ENCODE data around the gene KCNMA1.

Gene KCNMA1

DNA sequence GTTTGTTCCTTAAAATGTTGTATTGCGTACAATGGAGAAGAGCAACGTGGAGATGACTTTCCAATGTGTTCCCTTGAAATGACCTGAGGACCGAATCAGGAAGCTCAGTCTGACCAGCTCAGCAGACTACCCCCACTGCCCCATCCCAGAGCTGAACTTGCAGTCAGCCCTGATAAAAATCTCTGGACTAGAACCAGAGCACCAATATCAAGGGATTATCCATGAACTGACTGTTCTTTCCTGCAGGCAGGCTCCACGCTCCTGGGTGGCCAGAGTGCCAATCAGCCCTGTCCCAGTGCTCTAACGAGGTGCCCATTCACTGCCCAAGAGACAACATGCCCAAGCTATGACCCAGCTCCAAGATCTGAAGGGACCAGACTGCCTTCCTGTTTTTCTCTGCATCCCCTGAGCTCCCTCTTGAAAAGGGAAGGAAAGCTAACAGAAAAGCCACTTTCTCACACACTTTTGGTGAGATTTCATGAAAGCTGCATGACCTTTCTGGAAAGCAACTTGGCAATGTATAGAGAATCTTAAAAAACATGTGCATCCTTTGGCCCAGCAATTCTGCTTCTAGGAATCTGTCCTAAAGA is 130.2 kb downstream of the KCNMA1 start:
- DNase-seq (ENCODE audit: low read depth) = no peak

DNA sequence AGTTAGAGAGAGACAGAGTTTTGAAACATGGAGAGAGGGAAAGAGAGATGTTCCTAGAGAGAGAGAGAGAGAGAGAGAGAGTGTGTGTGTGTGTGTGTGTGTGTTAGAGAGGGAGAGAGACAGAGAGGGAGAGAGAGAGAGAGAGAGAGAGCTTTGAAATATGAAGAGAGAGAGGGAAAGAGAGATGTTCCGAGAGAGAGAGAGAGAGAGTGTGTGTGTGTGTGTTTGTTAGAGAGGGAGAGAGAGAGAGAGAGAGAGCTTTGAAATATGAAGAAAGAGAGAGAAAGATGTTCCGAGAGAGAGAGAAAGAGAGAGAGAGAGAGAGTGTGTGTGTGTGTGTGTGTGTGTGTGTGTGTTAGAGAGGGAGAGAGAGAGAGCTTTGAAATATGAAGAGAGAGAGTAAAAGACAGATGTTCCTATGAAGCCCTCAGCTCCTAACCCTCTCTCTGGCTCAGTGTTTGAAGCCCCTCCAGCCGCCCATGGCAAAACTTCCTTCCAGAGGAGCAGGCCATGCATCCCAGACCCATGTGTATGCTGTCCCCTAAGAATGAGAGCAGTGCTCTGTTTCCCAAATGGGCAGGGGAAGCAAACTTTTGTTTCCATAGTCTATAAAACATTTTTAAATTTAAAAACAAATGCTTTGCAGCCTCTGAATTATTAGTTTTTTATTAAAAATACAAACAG is 130.9 kb downstream of the KCNMA1 start:
- DNase-seq (ENCODE audit: low read depth) = no peak

DNA sequence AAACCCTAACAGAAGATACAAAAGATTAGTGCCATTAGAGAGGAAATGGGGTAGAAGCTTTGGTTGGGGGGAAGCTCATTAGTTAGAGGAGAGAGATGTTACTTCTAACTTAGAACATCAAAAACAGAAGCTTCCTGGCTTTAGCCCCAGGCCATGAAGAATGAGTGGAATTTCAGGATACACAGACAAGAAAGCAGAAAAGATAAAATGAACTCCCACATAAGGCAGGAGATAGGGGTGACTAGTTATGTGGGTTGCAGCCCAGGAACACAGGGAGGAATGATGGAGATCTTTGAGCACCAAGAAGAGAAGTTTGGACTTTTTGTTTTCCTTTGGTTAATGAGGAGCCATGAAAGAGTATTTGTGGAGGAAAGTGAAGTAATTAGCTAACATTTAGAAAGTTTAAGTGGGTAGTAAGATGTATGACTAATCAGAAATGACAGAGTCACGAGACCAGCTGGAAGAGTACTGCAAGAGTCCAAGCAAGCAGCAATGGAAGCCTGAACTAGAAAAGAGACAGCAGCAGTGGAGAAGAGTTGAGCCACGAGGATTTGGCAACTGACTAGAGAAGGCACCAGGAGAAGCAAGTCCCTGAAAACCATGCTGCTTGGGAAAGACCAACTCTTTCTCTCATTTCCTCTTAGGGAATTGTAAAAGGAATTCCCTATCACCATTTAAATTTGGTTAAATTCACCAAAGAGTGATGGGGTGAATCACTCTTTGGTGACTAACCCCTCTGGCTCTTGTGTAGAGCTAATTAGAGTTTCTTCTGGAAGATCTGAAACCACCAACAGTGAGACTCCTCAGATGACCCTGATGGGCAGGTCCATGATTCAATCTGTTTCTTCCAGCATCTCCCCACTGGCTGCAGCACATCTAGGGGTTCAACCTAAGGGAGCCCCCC is 131.9 kb downstream of the KCNMA1 start:
- DNase-seq (ENCODE audit: low read depth) = no peak

GRCh38 chr10:77504873-77505257 is 132.7 kb downstream of the KCNMA1 start:
- DNase-seq (ENCODE audit: low read depth) = no peak

DNA sequence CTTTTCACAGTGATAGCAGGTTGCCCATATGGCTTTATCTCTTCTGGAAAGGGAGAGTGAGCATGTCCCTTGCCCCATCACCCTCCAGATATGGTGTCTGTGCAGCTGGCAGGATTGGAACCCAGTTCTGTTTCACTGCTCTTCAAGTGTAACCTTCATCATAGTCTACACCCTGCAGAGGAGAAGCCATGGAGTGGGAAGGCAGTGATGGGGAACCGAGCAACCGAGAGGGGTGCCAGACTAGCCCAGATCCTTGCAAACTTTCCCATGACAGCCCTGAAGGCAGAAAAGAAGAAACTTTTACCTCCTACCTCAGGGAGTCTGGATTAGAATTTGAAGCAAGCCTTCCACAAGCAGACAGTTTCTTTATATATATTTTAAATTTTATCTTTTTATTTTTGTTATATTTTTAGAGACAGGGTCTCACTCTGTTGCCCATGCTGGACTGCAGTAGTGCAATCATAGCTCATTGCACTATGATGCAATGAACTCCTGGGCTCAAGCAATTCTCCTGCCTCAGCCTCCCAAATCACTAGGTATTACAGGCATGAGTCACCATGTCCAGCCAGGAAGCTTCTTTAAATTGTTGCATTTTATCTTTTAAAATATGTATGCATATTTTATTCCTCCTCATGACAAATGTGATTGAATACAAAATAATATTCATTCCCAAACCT is 133.3 kb downstream of the KCNMA1 start:
- DNase-seq (ENCODE audit: low read depth) = no peak

GRCh38 chr10:77501846-77502261 is 135.8 kb downstream of the KCNMA1 start:
- DNase-seq (ENCODE audit: low read depth) = no peak

DNA sequence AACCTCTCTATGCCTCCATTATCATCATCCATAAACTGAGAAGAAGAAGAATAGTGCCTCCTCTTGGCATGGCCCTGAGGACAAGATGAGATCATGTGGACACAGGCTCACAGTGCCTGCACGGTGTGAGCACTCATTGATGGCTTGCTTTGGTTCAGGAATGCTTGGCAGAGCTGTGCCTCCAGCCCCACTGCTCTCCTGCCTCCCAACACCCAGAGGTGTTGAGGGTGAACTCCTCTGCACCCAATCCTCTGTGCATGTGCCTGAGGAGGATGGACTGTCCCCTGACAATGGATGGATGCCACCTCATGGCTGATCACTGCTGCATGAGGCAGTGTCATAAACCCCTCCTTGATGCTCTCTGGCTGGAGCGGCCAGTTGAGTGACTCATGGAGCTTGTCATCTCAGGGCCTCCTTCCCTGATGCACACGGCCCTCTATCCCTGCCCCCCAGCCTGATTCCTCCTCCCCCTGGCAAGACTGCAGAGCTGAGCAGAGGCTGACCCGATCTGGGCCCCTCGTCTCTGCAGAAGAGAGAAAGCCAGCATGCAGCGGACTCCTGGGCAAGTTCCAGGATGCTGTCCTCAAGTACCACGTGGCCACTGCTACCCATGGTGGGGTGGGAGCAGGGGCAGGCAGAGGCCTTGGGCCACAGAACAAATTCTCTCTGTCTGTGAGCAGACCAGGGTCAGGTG is 136.3 kb downstream of the KCNMA1 start:
- no peak for DNase-seq (ENCODE audit: low read depth)

GRCh38 chr10:77500754-77501151 is 136.9 kb downstream of the KCNMA1 start:
- DNase-seq (ENCODE audit: low read depth) = no peak

GRCh38 chr10:77498829-77499228 is 138.8 kb downstream of the KCNMA1 start:
- no peak for DNase-seq (ENCODE audit: low read depth)

DNA sequence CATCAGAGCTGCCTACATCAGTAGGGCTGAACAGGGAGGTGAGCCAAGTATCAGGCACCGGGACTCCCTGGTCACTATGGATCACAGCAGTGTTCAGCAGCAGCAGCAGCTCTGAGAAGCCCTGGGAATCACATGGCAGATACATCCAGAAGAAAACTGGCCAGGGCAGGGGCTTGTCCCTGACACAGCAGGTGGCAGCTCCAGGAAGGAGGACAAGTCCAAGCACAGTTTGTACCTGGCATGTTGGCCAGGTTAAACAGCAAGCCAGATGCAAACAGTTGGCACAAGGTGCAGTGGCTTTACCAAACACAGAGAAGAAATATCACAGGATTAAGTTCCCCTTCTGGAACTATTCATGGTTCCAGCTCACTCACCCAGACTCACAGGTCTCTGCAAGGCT is 139.4 kb downstream of the KCNMA1 start:
- no peak for DNase-seq (ENCODE audit: low read depth)

- DNase-seq (ENCODE audit: low read depth) = no peak
Measured at GRCh38 chr10:77497748-77498147, 139.9 kb downstream of the KCNMA1 start.

GRCh38 chr10:77496941-77497420 is 140.6 kb downstream of the KCNMA1 start:
- no peak for DNase-seq (ENCODE audit: low read depth)

DNA sequence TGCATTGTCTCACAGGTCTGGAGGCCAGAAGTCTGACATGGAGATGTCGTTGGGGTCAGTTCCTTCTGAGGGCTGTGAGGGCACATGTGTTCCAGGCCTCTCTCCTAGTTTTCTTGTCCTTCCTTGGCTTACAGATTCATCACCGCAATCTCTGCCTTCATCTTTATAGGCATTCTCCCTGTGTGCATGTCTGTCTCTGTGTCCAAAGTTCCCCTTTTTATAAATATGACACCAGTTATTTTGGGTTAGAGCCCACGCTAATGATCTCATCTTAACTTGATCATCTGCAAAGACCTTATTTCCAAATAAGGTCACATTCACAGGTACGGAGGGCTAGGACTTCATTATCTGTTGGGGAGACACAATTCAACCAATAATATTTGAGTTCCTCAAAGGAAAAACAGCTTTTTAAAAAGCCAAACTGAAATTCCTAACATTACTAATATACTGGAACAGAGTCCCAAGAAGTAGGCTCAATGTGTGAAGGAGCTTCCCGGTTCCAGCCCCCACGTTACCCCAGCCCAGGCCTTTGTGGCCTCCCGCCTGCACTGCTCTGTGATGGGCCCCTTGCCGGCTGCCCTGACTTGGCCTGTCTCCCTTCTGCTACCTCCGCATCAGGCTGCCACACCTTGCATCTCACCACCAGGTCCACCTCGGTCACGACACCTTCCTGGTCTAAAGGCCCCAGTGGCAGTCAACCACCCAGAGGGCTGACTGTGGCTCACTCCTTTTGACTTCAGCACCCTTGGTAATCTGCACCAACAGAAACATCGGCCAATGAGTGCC is 142.7 kb downstream of the KCNMA1 start:
- no peak for DNase-seq (ENCODE audit: low read depth)

- DNase-seq (ENCODE audit: low read depth) = no peak
Measured at GRCh38 chr10:77494327-77494726, 143.3 kb downstream of the KCNMA1 start.

GRCh38 chr10:77493851-77494261 is 143.8 kb downstream of the KCNMA1 start:
- no peak for DNase-seq (ENCODE audit: low read depth)

- DNase-seq (ENCODE audit: low read depth) = no peak
Measured at GRCh38 chr10:77493239-77493806, 144.3 kb downstream of the KCNMA1 start.

DNA sequence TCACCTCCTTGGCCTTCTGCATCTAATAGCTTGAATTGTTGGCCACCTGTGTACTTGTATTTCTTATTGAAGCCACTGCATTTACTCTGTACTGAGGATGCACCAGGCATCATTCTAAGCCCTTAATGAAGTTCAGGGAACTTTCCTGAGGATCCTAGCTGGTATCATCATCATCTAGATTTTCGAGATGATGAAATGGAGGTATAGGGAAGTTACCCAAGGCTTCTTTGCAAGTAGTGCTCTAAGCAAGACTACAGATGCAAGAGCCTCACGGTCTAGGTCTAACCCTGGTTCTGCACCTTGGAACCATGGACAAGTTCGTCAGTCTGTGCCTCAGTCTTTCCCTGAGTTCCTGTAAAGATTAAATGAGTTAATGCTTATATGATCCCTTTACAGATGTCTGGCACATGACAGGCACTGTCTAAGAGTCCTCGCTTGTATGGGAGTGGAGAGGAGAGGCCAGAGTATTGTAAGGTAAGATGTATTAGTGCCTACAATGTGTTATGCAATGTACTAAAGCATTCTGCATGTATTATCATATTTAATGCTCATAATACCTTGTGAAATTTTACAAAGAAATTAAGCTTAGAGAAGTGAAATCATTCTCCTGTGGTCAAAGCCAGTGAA is 145.1 kb downstream of the KCNMA1 start:
- DNase-seq (ENCODE audit: low read depth) = no peak

DNA sequence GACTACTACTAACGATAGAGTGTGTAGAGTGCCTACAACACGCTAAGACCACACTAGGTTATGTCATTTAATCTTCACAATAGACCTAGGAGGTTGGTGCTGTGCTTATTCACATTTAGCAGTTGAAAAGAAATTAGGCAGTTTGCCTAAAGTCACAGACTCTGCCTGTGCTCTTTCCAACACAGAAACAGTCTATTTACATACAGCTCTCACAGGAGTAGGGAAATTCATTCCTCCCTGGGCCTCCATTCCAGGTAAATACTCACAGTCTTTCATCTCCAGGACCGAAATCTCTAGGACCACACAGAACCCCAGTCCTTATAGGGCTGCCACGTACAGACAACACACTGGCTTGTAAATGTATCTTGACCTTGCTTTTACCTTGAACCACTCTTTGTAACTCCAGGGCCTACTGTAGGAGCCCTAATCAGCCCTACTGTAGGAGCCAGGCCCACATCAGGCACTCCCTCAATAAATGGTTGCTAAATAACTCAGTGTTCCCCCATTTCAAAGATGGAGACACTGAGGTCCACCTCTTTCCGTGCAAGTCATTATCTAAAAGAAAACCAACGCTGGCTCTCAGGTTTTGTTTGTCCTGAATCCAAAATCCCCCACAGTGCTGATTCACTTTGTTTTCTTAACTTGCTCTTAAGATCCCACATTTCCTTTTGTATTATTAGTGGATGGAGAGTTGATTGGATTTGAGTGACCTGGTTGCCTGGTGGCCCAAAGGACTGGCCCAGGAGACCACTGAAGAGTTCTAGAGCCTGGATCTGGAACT is 146.9 kb downstream of the KCNMA1 start:
- no peak for DNase-seq (ENCODE audit: low read depth)

DNA sequence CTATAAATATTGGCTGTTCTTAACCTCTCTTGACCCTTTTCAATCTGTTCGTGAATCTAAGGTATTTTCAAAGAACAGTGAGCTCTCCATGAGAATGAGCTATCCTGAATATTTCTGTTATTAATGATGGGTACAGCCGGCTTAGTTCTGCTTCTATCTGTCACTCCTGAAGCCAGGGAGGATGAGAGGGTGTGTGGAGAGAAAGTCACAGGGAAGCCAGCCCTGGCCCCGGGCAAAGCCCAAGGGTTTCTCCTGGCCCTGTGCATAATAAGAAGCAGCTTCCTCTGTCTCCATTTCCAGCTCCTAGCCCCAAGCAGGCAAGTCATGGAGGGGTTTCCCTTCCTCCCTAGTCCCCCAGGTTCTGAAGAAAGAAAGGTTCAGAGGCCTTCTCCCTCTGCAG is 151.1 kb downstream of the KCNMA1 start:
- no peak for DNase-seq (ENCODE audit: low read depth)

Data from stimulated activated CD8-positive, alpha-beta memory T cell treated with anti-CD3 and anti-CD28 coated beads, Interleukin-12 subunit alpha, Interleukin-12 subunit beta, amount 100 ng/mL, for 1 hour (primary cell).